Prostate gland (tissue), 2 donors: Measurements from ENCODE around the gene STX5.

Experiments used
- CTCF ChIP-seq, 4 experiments: fragments of 200-600 bp in 2 of 4; fragments of 450-650 bp in 2 of 4; sonication (generic) in 2 of 4; IDR thresholded peaks; 1 replicate in 3 of 4; 2 replicates in 1 of 4; pipeline ENCODE4 v1.5.1; 2016 to 2019; ENCODE audit warnings: antibody characterized with exemption in 4 of 4, mild to moderate bottlenecking in 2 of 4, moderate library complexity in 2 of 4
- POLR2A ChIP-seq: fragments of 450-650 bp; IDR thresholded peaks from one replicate; pipeline ENCODE4 v1.6.1; 2016; ENCODE audit warnings: antibody characterized with exemption, mild to moderate bottlenecking
- POLR2AphosphoS5 ChIP-seq: sonication (generic); formaldehyde crosslinking; IDR thresholded peaks from one replicate; pipeline ENCODE4 v1.6.1; 2017; ENCODE audit warnings: antibody characterized with exemption

- TF ChIP-seq CTCF (IDR thresholded peaks at IDR 0.05), result no peak
- no peak for TF ChIP-seq POLR2A
- no peak for TF ChIP-seq POLR2AphosphoS5
These were observed 22.4 kb upstream of the STX5 start for GRCh38 chr11:62854013-62854824.
